Prostate gland (tissue), 2 donors: ENCODE results near the gene FLT1.

Source experiments
- POLR2A ChIP-seq: fragments of 450-650 bp; IDR thresholded peaks from one replicate; pipeline ENCODE4 v1.6.1; 2016; ENCODE audit warnings: antibody characterized with exemption, mild to moderate bottlenecking
- POLR2AphosphoS5 ChIP-seq: sonication (generic); formaldehyde crosslinking; IDR thresholded peaks from one replicate; pipeline ENCODE4 v1.6.1; 2017; ENCODE audit warnings: antibody characterized with exemption
- TF ChIP-seq, protein P1 (sequence below), 4 experiments: fragments of 200-600 bp in 2 of 4; fragments of 450-650 bp in 2 of 4; sonication (generic) in 2 of 4; IDR thresholded peaks; 1 replicate in 3 of 4; 2 replicates in 1 of 4; pipeline ENCODE4 v1.5.1; 2016 to 2019; ENCODE audit warnings: antibody characterized with exemption in 4 of 4, mild to moderate bottlenecking in 2 of 4, moderate library complexity in 2 of 4

GRCh38 chr13:28268800-28269223, 226.1 kb downstream of the FLT1 start:
- TF ChIP-seq, protein P1, sequence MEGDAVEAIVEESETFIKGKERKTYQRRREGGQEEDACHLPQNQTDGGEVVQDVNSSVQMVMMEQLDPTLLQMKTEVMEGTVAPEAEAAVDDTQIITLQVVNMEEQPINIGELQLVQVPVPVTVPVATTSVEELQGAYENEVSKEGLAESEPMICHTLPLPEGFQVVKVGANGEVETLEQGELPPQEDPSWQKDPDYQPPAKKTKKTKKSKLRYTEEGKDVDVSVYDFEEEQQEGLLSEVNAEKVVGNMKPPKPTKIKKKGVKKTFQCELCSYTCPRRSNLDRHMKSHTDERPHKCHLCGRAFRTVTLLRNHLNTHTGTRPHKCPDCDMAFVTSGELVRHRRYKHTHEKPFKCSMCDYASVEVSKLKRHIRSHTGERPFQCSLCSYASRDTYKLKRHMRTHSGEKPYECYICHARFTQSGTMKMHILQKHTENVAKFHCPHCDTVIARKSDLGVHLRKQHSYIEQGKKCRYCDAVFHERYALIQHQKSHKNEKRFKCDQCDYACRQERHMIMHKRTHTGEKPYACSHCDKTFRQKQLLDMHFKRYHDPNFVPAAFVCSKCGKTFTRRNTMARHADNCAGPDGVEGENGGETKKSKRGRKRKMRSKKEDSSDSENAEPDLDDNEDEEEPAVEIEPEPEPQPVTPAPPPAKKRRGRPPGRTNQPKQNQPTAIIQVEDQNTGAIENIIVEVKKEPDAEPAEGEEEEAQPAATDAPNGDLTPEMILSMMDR (IDR thresholded peaks at IDR 0.05), result no peak
- no peak for TF ChIP-seq POLR2A
- no peak for TF ChIP-seq POLR2AphosphoS5
